Left hindlimb (tissue), 1 donor: ENCODE measurements around the gene UBE3A.
A peak's percentile ranks its signal among the peaks of the same experiment; 100 is the strongest.

Experiments used
- DNase-seq: peaks from one replicate; pipeline ENCODE4 v3.0.0-alpha.2; 2018

Gene UBE3A

DNA sequence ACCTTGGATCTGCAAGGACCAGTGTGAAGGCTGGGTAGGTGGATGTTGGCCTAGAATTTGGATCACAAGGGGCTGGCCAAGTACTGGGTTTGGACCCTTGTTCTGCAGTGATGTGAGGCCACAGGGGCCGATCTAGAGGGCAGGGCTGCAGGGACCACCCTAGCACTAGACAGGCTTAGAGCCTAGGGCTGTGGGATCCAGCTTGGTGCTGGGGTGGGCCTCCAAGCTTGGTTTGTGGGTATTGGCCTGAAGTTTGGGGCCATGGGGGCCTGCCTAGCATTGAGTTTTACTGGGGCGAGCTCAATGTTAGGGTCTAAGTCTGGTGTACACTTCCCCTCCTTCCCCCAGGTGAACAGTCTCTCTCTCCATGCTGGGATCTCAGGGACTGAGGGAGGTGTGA, 36.5 kb downstream of the UBE3A start:
- DNase-seq = no peak

- no peak for DNase-seq
Measured at GRCh38 chr15:25401501-25401900, 37.3 kb downstream of the UBE3A start.

DNA sequence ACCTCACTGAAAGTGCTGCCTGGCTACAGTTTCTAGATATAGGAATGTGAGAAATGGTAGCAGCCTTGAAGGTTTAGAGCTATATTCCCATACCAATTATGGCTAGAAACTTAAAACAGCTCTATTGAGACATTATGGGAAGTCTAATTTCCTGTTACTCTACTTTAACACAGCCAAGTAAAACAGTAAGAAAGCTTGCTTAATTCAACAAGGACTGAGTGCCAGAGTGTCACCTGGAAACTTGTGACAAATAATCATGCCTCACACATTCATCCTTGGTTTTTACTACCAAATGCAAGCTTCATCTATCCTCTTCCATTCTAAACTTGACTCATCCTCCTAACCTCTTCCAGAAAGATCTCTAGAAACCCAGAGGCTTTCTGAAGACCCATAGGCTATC, 41.7 kb downstream of the UBE3A start:
- no peak for DNase-seq

- no peak for DNase-seq
Measured at GRCh38 chr15:25394898-25395297, 43.9 kb downstream of the UBE3A start.

DNA sequence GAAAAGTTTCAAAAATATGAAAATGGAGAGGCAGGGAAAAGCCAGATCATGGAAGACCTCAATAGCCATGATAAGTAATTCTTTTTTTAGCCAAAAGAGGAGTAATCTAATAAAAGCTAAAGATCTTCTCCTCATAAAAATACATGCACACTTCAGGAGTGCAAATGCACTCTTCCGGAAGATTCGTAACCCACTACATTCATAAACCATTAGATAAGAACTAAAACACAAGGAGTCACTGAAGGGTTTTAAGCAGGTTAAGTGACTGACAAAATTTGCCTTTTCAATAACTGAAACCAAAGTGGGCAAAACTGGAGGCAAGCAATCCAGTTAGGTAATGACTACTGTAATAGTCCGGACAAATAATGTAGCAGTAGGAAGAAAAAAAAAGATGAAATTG, 46.0 kb downstream of the UBE3A start:
- DNase-seq = no peak

- DNase-seq = no peak
Measured at GRCh38 chr15:25391971-25392721, 46.7 kb downstream of the UBE3A start.

DNA sequence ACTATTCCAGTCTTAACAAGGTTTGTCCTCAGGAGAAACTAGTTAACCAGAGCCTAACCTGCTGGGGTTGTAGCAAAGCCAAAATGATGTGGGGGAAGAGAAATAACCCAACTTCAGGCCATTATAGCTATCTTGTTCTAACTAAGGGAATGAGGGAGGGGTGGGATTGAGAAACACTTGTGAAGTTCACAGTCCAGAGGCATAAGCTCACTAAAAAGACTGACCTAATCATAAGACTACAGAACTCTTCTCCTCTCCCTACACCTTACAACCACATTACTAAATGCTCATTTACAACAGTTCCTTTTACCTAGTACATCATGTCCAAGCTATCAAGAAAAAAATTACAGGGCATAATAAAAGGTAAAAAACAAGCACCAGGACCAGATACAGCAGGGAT, 52.8 kb downstream of the UBE3A start:
- DNase-seq = no peak

- no peak for DNase-seq
Measured at GRCh38 chr15:25381579-25381978, 57.2 kb downstream of the UBE3A start.

DNA sequence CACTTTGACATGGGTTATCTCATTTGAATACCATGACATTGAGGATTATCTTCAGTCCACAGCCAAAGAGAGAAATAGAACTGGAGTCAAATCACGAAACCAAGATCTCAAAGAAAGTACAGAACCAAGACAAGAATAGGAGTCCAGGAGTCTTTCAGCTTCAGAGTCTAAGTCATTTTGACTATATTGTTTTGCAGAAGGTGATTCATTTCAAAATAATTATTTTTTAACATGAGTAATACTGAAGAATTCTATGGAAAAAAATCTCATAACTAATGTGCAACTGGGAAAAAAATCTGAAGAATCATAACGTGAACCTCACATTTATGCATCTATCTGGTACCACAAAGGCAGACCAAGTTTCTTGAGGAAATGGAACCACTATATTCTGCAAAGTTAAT, 60.3 kb downstream of the UBE3A start:
- DNase-seq = no peak

GRCh38 chr15:25375557-25375956, 63.3 kb downstream of the UBE3A start:
- DNase-seq = no peak

- DNase-seq = no peak
Measured at GRCh38 chr15:25374143-25374542, 64.7 kb downstream of the UBE3A start.

DNA sequence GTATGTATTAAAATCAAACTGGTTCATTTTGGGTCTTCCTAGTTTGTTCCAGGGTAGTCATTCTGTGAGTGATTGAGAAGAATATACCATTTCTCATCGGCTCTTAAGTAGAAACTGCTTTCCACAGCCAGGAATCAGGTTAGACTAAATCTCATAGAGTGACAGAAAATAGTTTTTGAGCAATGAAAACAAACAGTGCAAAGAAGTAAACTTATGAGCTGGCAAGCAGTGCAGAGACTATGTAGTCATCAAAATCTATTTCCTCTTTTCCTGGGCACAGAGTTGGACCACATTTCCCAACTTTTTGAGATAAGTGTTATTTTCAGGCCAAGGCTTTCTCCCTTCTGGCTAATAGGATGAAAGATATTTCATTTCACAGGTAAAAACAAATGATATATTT, 66.5 kb downstream of the UBE3A start:
- DNase-seq = no peak

DNA sequence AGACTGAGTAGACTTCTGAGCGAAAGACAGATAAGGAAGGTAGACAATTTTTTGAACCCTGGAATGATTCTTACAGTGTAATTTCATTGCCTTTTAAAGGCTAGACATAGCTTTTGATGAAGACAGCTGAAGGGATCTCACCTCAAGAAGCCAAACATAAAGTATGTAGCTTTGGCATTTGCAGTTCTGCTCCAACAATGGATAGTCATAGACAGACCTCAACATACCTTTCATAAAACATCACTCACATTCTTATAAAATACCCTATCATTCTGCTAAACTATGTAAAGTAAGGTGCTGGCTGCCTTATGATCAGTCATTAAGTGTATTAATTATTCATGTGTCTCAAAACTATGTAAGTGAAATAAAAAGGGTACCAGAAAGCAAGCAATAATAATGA, 70.0 kb downstream of the UBE3A start:
- DNase-seq = no peak

DNA sequence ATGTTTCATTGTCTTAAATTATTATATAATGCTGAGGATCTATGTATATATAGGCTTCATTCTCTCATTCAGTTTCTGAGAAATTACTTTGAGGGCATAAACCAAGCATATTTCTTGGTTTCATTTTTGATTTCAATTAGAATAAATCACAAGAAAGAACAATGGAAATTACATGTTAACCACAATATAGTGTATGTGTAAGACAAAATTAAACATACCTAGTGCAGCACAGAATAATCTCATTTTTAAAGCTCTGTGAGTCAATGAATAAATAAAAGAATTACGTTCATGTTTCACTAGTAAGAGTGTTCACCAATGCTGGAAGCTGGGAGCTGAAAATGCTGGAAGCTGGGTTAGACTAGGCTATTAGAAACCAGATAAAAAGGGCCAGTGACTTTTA, 72.8 kb downstream of the UBE3A start:
- DNase-seq = no peak

GRCh38 chr15:25362545-25362944, 76.3 kb downstream of the UBE3A start:
- no peak for DNase-seq

DNA sequence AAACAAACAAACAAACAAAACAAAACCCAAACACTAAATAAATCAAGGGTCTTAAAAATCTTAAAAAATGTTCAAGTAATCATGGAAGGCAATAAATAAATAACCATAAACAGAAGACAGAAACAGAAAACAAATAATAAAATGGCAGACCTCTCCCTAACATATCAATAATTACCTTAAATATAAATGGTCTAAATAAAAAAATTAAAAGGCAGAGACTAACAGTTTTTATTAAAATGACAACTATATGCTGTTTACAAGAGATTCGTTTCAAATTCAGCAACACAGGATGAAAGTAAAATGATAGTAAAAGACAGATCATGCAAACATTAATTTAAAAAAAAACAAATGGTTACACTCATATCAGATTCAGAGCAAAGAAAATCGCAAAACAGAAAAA, 91.1 kb downstream of the UBE3A start:
- no peak for DNase-seq

DNA sequence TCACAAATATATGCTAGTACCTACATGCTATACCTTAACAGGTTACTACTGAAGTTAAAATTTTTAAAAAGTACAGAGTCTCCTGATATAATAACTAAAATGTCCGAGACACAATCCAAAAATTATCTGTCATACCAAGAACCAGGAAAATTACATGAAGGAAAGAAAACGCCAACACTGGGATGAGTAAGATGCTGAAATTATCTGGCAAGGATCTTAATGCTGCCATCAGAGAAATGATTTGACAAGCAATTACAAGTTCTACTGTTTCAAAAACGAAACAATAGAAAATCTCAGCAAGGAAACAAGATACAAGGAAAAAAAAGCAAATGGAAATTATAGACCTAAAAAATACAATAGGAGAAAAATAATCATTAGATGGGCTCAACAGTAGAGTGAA, 92.5 kb downstream of the UBE3A start:
- DNase-seq = no peak

GRCh38 chr15:25345943-25346342, 92.9 kb downstream of the UBE3A start:
- peak; percentile 35 for DNase-seq

- DNase-seq = no peak
Measured at GRCh38 chr15:25342629-25343028, 96.2 kb downstream of the UBE3A start.

GRCh38 chr15:25339431-25339830, 99.4 kb downstream of the UBE3A start:
- DNase-seq = no peak

GRCh38 chr15:25335279-25335678, 103.5 kb downstream of the UBE3A start:
- DNase-seq = no peak

DNA sequence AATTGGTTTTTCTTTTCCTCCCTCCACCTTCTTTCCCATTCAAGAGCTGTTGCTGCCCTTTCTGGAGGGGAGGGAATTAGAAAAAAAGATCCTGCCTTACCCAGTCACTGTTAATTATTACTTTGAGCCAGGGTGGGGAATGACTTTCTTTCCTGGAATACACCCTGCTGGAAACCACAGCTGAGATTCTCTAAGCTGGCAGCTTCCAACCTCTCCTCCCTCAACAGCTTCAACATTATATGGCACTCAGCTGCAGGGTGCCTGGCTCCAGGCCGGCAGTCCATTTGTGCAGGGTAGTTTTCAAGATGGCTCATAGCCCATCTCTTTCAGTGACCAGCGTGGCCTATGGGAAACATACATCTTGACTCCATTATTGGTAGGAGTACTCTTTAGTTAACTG, 105.8 kb downstream of the UBE3A start:
- peak; percentile 25 for DNase-seq

GRCh38 chr15:25332306-25332705, 106.5 kb downstream of the UBE3A start:
- no peak for DNase-seq

DNA sequence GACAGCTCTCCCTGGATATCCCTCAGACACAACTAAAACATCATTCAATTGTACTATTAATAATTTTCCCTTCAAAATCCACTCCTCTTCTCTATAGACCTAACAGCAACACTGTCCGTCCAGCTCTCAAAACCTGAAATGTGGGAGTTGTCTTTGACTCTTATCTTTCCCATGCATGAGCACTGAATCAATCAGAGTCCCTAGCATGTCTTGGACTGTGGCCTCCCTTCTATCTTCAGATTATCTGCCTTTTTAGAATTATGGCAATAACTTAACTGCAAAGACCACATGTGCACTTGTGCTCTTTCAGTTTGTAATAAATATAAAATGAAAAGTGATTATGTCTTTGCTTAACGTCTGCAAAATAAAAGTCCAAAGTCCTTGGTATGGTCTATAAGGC, 107.0 kb downstream of the UBE3A start:
- no peak for DNase-seq

DNA sequence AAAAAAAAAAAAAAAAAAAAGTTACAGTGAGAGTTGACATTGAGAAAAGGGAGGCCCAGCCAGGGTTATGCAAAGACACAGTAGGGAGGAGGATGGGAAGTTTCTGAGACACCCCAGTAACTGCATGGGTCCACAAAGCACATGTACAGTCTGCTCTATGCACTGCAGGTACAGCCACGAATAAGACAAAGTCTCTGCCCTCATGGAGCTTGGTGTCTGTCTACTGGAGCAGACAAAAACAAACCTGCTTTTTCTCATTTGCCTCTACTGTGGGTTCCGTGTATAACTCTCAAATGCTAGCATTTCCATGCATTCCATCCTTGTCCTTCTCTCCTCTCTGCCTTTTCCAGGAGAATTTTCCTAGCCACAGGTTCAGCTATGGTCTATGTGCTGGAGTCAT, 107.4 kb downstream of the UBE3A start:
- DNase-seq = no peak
